Lower leg skin (tissue), 3 donors: ENCODE results near the gene SHROOM3.
"Not testable (repeated sequence)": the region's sequence is repeated elsewhere in the genome, so short reads cannot be mapped to it uniquely, and the experiment has no call there.

Source experiments
- CTCF ChIP-seq, 3 donors: fragments of 450-650 bp; IDR thresholded peaks; one replicate each; pipeline ENCODE4 v1.5.1; 2016; ENCODE audit warnings: antibody characterized with exemption in 3 of 3, mild to moderate bottlenecking in 3 of 3, moderate library complexity in 2 of 3
- POLR2A ChIP-seq, 2 donors: fragments of 450-650 bp; IDR thresholded peaks; one replicate each; pipeline ENCODE4 v1.6.1; 2016 to 2017; ENCODE audit warnings: antibody characterized with exemption in 2 of 2, mild to moderate bottlenecking in 1 of 2, moderate library complexity in 1 of 2

- not testable (repeated sequence) for TF ChIP-seq CTCF, POLR2A (IDR thresholded peaks at IDR 0.05)
Observed at GRCh38 chr4:76727934-76728333, 292.9 kb downstream of the SHROOM3 start.
